ENCODE results near the gene SDK1. TPM values are rescaled to one million over a fixed set of nuclear protein-coding genes. Genes with fewer than 3 reads are reported as not detected.

Gene SDK1
- total and polyA plus RNA-seq, 4 donors: 0.12 to 0.47 (median 0.36) TPM

DNA sequence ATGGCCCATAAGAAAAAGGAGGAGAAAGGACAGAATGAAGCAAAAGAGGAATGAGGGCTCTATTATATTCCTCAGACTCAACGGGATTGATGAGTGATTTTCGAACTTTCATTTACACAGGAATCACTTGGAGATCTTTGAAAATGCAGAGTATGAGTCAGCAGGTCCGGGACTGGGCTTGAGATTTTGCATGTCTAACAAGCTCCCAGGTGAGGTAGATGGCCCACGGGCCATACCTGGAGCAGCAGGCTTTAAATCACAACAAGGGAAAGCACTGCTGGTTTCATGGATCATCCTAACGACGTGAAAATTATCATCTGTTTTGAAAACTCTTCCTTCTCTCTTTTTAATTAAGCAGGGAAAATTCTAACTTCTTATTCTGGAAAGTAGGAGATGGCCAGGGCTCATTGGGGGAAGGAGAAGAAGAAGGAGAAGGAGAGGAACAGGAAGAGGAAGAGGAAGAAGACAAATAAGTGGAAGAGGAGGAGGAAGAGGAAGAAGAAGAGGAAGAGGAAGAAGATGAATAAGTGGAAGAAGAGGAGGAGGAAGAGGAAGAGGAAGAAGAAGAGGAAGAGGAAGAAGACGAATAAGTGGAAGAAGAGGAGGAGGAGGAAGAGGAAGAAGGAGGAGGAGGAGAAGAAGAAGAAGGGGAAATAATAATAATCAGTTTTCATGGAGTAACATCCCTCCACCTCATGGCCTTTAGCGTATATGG, 3.8 kb upstream of the SDK1 start:
- WGBS: 74% methylated on average over 8 of the region's 8 CpGs
- Histone ChIP-seq H3K4me3 (ENCODE audit: low read depth in 1 of 3, low read length in 3 of 3) (no peak overlapping the region), H3K27me3 (ENCODE audit: control insufficient read depth in 4 of 4, insufficient read depth in 4 of 4, low read length in 3 of 4) (peaks cover 0 to 4% (median 0%) of the 10 kb centered on the region in 4 donors), H3K27ac (ENCODE audit: low read depth in 1 of 2, low read length in 2 of 2) (no peak overlapping the region), H3K4me1 (ENCODE audit: control insufficient read depth in 4 of 4, insufficient read depth in 4 of 4, low read length in 3 of 4) (peaks cover 8 to 15% (median 11%) of the 10 kb centered on the region in 4 donors), H3K9ac (ENCODE audit: low read depth in 1 of 2, low read length in 2 of 2) (no peak overlapping the region), H3K9me3 (ENCODE audit: control insufficient read depth in 4 of 4, low read length in 3 of 4) (no peaks in the 10 kb centered on the region), H3K36me3 (ENCODE audit: control insufficient read depth in 4 of 4, insufficient read depth in 3 of 4, low read depth in 1 of 4, low read length in 3 of 4) (no peaks in the 10 kb centered on the region)
- DNase-seq (ENCODE audit: low spot score): no peak
- no peak for TF ChIP-seq HNF4A (conservative IDR thresholded peaks at IDR 0.05)
- TF ChIP-seq JUND (IDR thresholded peaks at IDR 0.05): no peak
- no peak for TF ChIP-seq EGR1 (IDR thresholded peaks at IDR 0.05; ENCODE audit: low read depth in 2 of 2)
- TF ChIP-seq SP1 (IDR thresholded peaks at IDR 0.05): no peak
- TF ChIP-seq HNF4G (IDR thresholded peaks at IDR 0.05): no peak
- TF ChIP-seq RAD21 (IDR thresholded peaks at IDR 0.05): no peak
- TF ChIP-seq FOXA1 (IDR thresholded peaks at IDR 0.05): no peak
- TF ChIP-seq, protein P1, sequence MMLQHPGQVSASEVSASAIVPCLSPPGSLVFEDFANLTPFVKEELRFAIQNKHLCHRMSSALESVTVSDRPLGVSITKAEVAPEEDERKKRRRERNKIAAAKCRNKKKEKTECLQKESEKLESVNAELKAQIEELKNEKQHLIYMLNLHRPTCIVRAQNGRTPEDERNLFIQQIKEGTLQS (IDR thresholded peaks at IDR 0.05): no peak
- no peak for TF ChIP-seq TAF1 (conservative IDR thresholded peaks at IDR 0.05)
- TF ChIP-seq YY1 (IDR thresholded peaks at IDR 0.05): no peak
- TF ChIP-seq FOXA2 (IDR thresholded peaks at IDR 0.05): no peak
- TF ChIP-seq, protein P2, sequence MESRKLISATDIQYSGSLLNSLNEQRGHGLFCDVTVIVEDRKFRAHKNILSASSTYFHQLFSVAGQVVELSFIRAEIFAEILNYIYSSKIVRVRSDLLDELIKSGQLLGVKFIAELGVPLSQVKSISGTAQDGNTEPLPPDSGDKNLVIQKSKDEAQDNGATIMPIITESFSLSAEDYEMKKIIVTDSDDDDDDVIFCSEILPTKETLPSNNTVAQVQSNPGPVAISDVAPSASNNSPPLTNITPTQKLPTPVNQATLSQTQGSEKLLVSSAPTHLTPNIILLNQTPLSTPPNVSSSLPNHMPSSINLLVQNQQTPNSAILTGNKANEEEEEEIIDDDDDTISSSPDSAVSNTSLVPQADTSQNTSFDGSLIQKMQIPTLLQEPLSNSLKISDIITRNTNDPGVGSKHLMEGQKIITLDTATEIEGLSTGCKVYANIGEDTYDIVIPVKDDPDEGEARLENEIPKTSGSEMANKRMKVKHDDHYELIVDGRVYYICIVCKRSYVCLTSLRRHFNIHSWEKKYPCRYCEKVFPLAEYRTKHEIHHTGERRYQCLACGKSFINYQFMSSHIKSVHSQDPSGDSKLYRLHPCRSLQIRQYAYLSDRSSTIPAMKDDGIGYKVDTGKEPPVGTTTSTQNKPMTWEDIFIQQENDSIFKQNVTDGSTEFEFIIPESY (IDR thresholded peaks at IDR 0.05): no peak
- TF ChIP-seq, protein P3, sequence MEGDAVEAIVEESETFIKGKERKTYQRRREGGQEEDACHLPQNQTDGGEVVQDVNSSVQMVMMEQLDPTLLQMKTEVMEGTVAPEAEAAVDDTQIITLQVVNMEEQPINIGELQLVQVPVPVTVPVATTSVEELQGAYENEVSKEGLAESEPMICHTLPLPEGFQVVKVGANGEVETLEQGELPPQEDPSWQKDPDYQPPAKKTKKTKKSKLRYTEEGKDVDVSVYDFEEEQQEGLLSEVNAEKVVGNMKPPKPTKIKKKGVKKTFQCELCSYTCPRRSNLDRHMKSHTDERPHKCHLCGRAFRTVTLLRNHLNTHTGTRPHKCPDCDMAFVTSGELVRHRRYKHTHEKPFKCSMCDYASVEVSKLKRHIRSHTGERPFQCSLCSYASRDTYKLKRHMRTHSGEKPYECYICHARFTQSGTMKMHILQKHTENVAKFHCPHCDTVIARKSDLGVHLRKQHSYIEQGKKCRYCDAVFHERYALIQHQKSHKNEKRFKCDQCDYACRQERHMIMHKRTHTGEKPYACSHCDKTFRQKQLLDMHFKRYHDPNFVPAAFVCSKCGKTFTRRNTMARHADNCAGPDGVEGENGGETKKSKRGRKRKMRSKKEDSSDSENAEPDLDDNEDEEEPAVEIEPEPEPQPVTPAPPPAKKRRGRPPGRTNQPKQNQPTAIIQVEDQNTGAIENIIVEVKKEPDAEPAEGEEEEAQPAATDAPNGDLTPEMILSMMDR (IDR thresholded peaks at IDR 0.05; ENCODE audit: low read depth, low read length, missing input control): no peak
- TF ChIP-seq, protein P4, sequence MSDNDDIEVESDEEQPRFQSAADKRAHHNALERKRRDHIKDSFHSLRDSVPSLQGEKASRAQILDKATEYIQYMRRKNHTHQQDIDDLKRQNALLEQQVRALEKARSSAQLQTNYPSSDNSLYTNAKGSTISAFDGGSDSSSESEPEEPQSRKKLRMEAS (IDR thresholded peaks at IDR 0.05): no peak
- TF ChIP-seq GABPA (IDR thresholded peaks at IDR 0.05 in 1 of 2, conservative IDR thresholded peaks at IDR 0.05 in 1 of 2): no peak
- no peak for TF ChIP-seq NR2F2 (IDR thresholded peaks at IDR 0.05)
- TF ChIP-seq, protein P5, sequence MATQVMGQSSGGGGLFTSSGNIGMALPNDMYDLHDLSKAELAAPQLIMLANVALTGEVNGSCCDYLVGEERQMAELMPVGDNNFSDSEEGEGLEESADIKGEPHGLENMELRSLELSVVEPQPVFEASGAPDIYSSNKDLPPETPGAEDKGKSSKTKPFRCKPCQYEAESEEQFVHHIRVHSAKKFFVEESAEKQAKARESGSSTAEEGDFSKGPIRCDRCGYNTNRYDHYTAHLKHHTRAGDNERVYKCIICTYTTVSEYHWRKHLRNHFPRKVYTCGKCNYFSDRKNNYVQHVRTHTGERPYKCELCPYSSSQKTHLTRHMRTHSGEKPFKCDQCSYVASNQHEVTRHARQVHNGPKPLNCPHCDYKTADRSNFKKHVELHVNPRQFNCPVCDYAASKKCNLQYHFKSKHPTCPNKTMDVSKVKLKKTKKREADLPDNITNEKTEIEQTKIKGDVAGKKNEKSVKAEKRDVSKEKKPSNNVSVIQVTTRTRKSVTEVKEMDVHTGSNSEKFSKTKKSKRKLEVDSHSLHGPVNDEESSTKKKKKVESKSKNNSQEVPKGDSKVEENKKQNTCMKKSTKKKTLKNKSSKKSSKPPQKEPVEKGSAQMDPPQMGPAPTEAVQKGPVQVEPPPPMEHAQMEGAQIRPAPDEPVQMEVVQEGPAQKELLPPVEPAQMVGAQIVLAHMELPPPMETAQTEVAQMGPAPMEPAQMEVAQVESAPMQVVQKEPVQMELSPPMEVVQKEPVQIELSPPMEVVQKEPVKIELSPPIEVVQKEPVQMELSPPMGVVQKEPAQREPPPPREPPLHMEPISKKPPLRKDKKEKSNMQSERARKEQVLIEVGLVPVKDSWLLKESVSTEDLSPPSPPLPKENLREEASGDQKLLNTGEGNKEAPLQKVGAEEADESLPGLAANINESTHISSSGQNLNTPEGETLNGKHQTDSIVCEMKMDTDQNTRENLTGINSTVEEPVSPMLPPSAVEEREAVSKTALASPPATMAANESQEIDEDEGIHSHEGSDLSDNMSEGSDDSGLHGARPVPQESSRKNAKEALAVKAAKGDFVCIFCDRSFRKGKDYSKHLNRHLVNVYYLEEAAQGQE (IDR thresholded peaks at IDR 0.05): no peak

Data from liver (tissue), 9 donors.